Uterus (tissue), 4 donors: Measurements from ENCODE around the gene PLEKHM3. TPM values are rescaled to one million over a fixed set of nuclear protein-coding genes. Genes with fewer than 3 reads are reported as not detected.

Source experiments
- DNase-seq, 2 donors: peaks; one replicate each; pipeline ENCODE4 v3.0.0-alpha.2; 2019 to 2020
- H3K27ac ChIP-seq, 2 donors: fragments of 200-600 bp; sonication (generic); 1 replicate in 1 of 2; 2 replicates in 1 of 2; pipeline ENCODE4 v1.5.1; 2016 to 2018
- H3K27me3 ChIP-seq, 2 donors: fragments of 200-600 bp; sonication (generic); one replicate each; pipeline ENCODE4 v1.5.1; 2018 to 2019; ENCODE audit warnings: control low read depth in 1 of 2
- H3K36me3 ChIP-seq, 2 donors: fragments of 200-600 bp; sonication (generic); one replicate each; pipeline ENCODE4 v1.5.1; 2019; ENCODE audit warnings: control low read depth in 1 of 2
- H3K4me1 ChIP-seq, 2 donors: fragments of 200-600 bp; sonication (generic); one replicate each; pipeline ENCODE4 v1.5.1; 2018 to 2019; ENCODE audit warnings: control low read depth in 1 of 2
- H3K4me3 ChIP-seq, 2 donors: fragments of 200-600 bp; sonication (generic); 1 replicate in 1 of 2; 2 replicates in 1 of 2; pipeline ENCODE4 v1.5.1; 2018 to 2019; ENCODE audit warnings: mild to moderate bottlenecking in 1 of 2
- H3K9me3 ChIP-seq, 2 donors: fragments of 200-600 bp; sonication (generic); one replicate each; pipeline ENCODE4 v1.5.1; 2019; ENCODE audit warnings: control low read depth in 1 of 2
- CTCF ChIP-seq, 4 experiments: fragments of 200-600 bp in 2 of 4; fragments of 450-650 bp in 2 of 4; sonication (generic) in 2 of 4; IDR thresholded peaks; one replicate each; pipeline ENCODE4 v1.5.1; 2016 to 2019; ENCODE audit warnings: antibody characterized with exemption in 4 of 4, mild to moderate bottlenecking in 2 of 4, moderate library complexity in 1 of 4
- POLR2A ChIP-seq, 2 donors: fragments of 450-650 bp; IDR thresholded peaks; one replicate each; pipeline ENCODE4 v1.6.1; 2016; ENCODE audit warnings: antibody characterized with exemption in 2 of 2, mild to moderate bottlenecking in 1 of 2, moderate library complexity in 1 of 2
- intact Hi-C: fragments of 100-400 bp; cut with DNase I; formaldehyde crosslinking; loops from one replicate; pipeline ENCODE4 v1.15.1; 2023; ENCODE audit warnings: low total_unique reads
- total RNA-seq, 4 donors: library from RNA; depleted of rRNA in 3 of 4; stranded (reverse); fragments of >200 nt in 3 of 4; gene quantifications; one replicate each; pipeline versions ENCODE4 v1.1.0 to v1.2.4, GENCODE V29; 2014 to 2023
- donor health status: DM: yes; HTN: yes; CAD: no.

PLEKHM3 gene
- total RNA-seq, 4 donors from 2014 or later, result 20.5 to 43.4 (median 21.6) TPM

- no peaks in the 10 kb centered on the region for H3K9me3 ChIP-seq
- no peaks in the 10 kb centered on the region for H3K4me1 ChIP-seq
- DNase-seq, result no peak
- intact Hi-C loops, result no loop called here
- H3K36me3 ChIP-seq, result no peaks in the 10 kb centered on the region
- TF ChIP-seq CTCF (IDR thresholded peaks at IDR 0.05) (no peak), POLR2A (IDR thresholded peaks at IDR 0.05) (no peak)
- no peaks in the 10 kb centered on the region for H3K27me3 ChIP-seq
- H3K4me3 ChIP-seq, result no peak overlapping the region
- no peak overlapping the region for H3K27ac ChIP-seq
Observed at GRCh38 chr2:207869784-207870778, 155.2 kb downstream of the PLEKHM3 start.

DNA sequence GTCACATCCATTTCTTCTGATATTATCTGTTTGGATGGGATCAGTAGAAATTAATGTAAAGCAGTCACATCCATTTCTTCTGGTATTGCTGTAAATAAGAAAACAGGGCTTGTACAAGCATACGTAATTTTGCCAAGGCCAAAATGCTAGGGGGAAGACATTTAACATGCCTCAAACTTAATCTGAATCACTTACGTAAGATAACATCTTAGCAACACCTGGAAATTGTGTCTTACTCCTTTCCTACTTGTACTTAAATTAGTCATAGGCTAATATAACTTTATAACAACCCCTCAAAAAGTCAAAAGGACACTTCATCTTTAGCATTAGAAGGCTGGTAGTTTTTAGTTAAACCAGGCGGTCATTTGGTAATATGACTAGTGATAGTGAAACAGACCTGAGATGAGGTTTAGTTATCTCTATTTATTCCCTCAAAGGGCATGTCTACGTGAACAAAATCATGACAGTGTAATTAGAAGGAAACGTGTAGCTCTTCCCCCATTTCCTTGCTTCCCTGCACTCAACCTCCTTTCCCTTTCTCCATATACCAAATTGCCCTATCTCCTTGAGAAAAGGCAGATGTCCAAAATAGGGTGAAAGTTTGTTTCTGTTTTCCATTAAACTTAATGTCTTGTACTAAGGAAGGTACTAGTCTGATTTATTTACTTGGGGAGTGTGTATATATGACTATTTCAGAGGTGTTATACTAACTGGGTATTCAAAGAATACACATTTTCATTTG lies 156.3 kb downstream of the PLEKHM3 start:
- Histone ChIP-seq H3K4me3 (no peak overlapping the region), H3K4me1 (no peaks in the 10 kb centered on the region), H3K36me3 (no peaks in the 10 kb centered on the region), H3K27ac (no peak overlapping the region), H3K9me3 (no peaks in the 10 kb centered on the region), H3K27me3 (no peaks in the 10 kb centered on the region)
- intact Hi-C loops, result no loop called here
- no peak for TF ChIP-seq CTCF (IDR thresholded peaks at IDR 0.05)
- no peak for TF ChIP-seq POLR2A (IDR thresholded peaks at IDR 0.05)
- no peak for DNase-seq

DNA sequence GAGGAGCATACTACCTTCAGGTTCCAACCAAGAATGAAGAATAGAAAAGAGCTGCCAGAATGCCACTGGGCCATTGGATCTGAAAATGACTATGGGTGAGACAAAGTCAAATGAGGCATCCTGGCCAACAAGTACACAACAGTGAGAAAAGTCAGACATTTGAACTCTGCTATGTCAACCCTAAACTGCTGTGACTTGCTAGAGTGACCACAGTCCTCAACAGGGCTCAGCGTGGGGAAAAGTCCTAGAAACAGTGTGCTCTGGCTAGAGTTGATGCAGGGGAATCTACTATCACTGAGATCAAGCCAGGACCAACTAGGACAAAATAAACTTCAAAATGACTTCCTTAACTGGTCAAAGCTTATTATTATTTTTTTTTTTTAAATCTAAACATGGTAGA lies 157.4 kb downstream of the PLEKHM3 start:
- Histone ChIP-seq H3K36me3 (no peaks in the 10 kb centered on the region), H3K27me3 (no peaks in the 10 kb centered on the region), H3K4me1 (no peaks in the 10 kb centered on the region), H3K9me3 (no peaks in the 10 kb centered on the region), H3K4me3 (no peak overlapping the region), H3K27ac (no peak overlapping the region)
- TF ChIP-seq CTCF (IDR thresholded peaks at IDR 0.05) (no peak), POLR2A (IDR thresholded peaks at IDR 0.05) (no peak)
- intact Hi-C loops, result no loop called here
- DNase-seq, result no peak

DNA sequence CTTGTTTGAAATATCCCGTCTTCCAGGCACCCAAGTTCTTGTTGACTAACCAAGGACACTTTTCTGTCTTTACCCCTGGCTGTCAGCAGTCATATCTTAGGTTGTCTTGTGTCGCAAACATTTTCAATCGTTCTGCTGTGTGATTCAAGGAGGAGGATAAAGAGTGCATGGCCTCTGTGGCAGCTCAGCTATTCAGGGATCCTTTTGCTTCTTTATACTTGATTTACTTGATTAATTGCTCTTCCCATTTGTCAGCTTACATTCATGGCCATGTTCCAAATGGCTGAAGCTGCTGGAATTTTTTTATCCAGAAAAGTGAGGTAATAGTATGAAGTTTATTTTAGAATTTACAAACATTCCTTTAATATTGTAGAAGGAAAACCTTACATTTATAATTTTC lies 158.3 kb downstream of the PLEKHM3 start:
- no peak for DNase-seq
- H3K36me3 ChIP-seq, result no peaks in the 10 kb centered on the region
- H3K27me3 ChIP-seq, result no peaks in the 10 kb centered on the region
- TF ChIP-seq CTCF (IDR thresholded peaks at IDR 0.05), result no peak
- TF ChIP-seq POLR2A (IDR thresholded peaks at IDR 0.05), result no peak
- no peaks in the 10 kb centered on the region for H3K9me3 ChIP-seq
- intact Hi-C loops, result no loop called here
- H3K4me3 ChIP-seq, result no peak overlapping the region
- no peak overlapping the region for H3K27ac ChIP-seq
- no peaks in the 10 kb centered on the region for H3K4me1 ChIP-seq

GRCh38 chr2:207865210-207865609 lies 160.1 kb downstream of the PLEKHM3 start:
- no peak for DNase-seq

More at GRCh38 chr2:207865210-207865609, 160.1 kb downstream of the PLEKHM3 start:
- intact Hi-C loops, result no loop called here
- Histone ChIP-seq H3K4me3 (no peak overlapping the region), H3K36me3 (no peaks in the 10 kb centered on the region), H3K9me3 (no peaks in the 10 kb centered on the region), H3K27ac (no peak overlapping the region), H3K27me3 (no peaks in the 10 kb centered on the region), H3K4me1 (no peaks in the 10 kb centered on the region)
- TF ChIP-seq POLR2A (IDR thresholded peaks at IDR 0.05), result no peak
- TF ChIP-seq CTCF (IDR thresholded peaks at IDR 0.05), result no peak
